Stimulated activated naive CD8-positive, alpha-beta T cell treated with anti-CD3 and anti-CD28 coated beads, Interleukin-15, amount 100 ng/mL, for 72 hours (primary cell): Measurements from ENCODE around the gene ABR.
A peak's percentile ranks its signal among the peaks of the same experiment; 100 is the strongest.

Source experiments
- ATAC-seq: fragments of 150-1000 bp; cut with Tn5 transposase; 2 replicates; pipeline ENCODE4 v1.10.0; 2021; ENCODE audit warnings: mild to moderate bottlenecking, moderate library complexity
- DNase-seq, 2 donors: peaks; one replicate each; pipeline ENCODE4 v3.0.0; 2021 to 2022
- H3K27ac Mint-ChIP-seq, 2 donors: one replicate each; pipeline ENCODE4 v1.8.0; 2022; ENCODE audit warnings: mild to moderate bottlenecking in 2 of 2, mixed read lengths in 2 of 2, moderate library complexity in 2 of 2
- H3K27me3 Mint-ChIP-seq: one replicate; pipeline ENCODE4 v1.8.0; 2022; ENCODE audit warnings: mixed read lengths
- H3K4me1 Mint-ChIP-seq: one replicate; pipeline ENCODE4 v1.8.0; 2022; ENCODE audit warnings: mild to moderate bottlenecking, mixed read lengths
- H3K4me3 Mint-ChIP-seq, 2 donors: one replicate each; pipeline ENCODE4 v1.8.0; 2022; ENCODE audit warnings: mild to moderate bottlenecking in 2 of 2, mixed read lengths in 2 of 2, moderate library complexity in 1 of 2
- H3K9me3 Mint-ChIP-seq, 2 donors: one replicate each; pipeline ENCODE4 v1.8.0; 2022; ENCODE audit warnings: mixed read lengths in 2 of 2

Gene ABR

GRCh38 chr17:1041746-1042145 lies 138.0 kb downstream of the ABR start:
- no peak overlapping the region for H3K27ac Mint-ChIP-seq
- H3K9me3 Mint-ChIP-seq = no peaks in the 10 kb centered on the region
- H3K4me1 Mint-ChIP-seq = no peaks in the 10 kb centered on the region
- no peaks in the 10 kb centered on the region for H3K27me3 Mint-ChIP-seq
- no peak overlapping the region for H3K4me3 Mint-ChIP-seq
- no peak for DNase-seq
- ATAC-seq = no peak

GRCh38 chr17:1040216-1040600 lies 139.6 kb downstream of the ABR start:
- Mint-ChIP-seq H3K9me3 (no peaks in the 10 kb centered on the region), H3K27ac (no peak overlapping the region), H3K4me3 (no peak overlapping the region), H3K27me3 (no peaks in the 10 kb centered on the region), H3K4me1 (peaks cover 9% of the 10 kb centered on the region)
- DNase-seq = no peak
- ATAC-seq = no peak

- ATAC-seq = no peak
- no peaks in the 10 kb centered on the region for H3K27me3 Mint-ChIP-seq
Measured at GRCh38 chr17:1039511-1040215, 140.1 kb downstream of the ABR start.

GRCh38 chr17:1039123-1039507 lies 140.7 kb downstream of the ABR start:
- Mint-ChIP-seq H3K27ac (peak overlapping the region in 1 of 2 donors; percentile 34), H3K27me3 (no peaks in the 10 kb centered on the region), H3K4me3 (no peak overlapping the region), H3K4me1 (peaks cover 9% of the 10 kb centered on the region), H3K9me3 (no peaks in the 10 kb centered on the region)
- DNase-seq (no peak), ATAC-seq (no peak)

More at GRCh38 chr17:1039511-1040215, 140.1 kb downstream of the ABR start:
- peak overlapping the region in 1 of 2 donors; percentile 22 for H3K27ac Mint-ChIP-seq
- peaks cover 9% of the 10 kb centered on the region for H3K4me1 Mint-ChIP-seq
- no peak for DNase-seq
- no peak overlapping the region for H3K4me3 Mint-ChIP-seq
- no peaks in the 10 kb centered on the region for H3K9me3 Mint-ChIP-seq

GRCh38 chr17:1038459-1039122 lies 141.2 kb downstream of the ABR start:
- Mint-ChIP-seq H3K27ac (peak overlapping the region in 1 of 2 donors; percentile 34), H3K4me1 (peaks cover 9% of the 10 kb centered on the region), H3K4me3 (no peak overlapping the region), H3K27me3 (no peaks in the 10 kb centered on the region), H3K9me3 (no peaks in the 10 kb centered on the region)
- no peak for ATAC-seq
- no peak for DNase-seq

- DNase-seq (no peak), ATAC-seq (no peak)
- Mint-ChIP-seq H3K4me1 (peaks cover 9% of the 10 kb centered on the region), H3K27me3 (no peaks in the 10 kb centered on the region), H3K9me3 (no peaks in the 10 kb centered on the region), H3K4me3 (no peak overlapping the region), H3K27ac (peak overlapping the region in 1 of 2 donors; percentile 82)
Measured at GRCh38 chr17:1037238-1037879, 142.4 kb downstream of the ABR start.

GRCh38 chr17:1036845-1037237 lies 142.9 kb downstream of the ABR start:
- Mint-ChIP-seq H3K9me3 (no peaks in the 10 kb centered on the region), H3K27ac (peak overlapping the region in 1 of 2 donors; percentile 82), H3K4me1 (peaks cover 9% of the 10 kb centered on the region), H3K27me3 (no peaks in the 10 kb centered on the region), H3K4me3 (no peak overlapping the region)
- DNase-seq (no peak), ATAC-seq (no peak)

- Mint-ChIP-seq H3K9me3 (no peaks in the 10 kb centered on the region), H3K4me1 (peaks cover 9% of the 10 kb centered on the region), H3K4me3 (no peak overlapping the region), H3K27me3 (no peaks in the 10 kb centered on the region), H3K27ac (no peak overlapping the region)
- ATAC-seq = no peak
- DNase-seq = no peak
Measured at GRCh38 chr17:1036171-1036844, 143.5 kb downstream of the ABR start.

- H3K9me3 Mint-ChIP-seq = no peaks in the 10 kb centered on the region
- DNase-seq = no peak
- no peak overlapping the region for H3K4me3 Mint-ChIP-seq
- H3K27me3 Mint-ChIP-seq = no peaks in the 10 kb centered on the region
- H3K4me1 Mint-ChIP-seq = peaks cover 9% of the 10 kb centered on the region
- no peak for ATAC-seq
- peak overlapping the region in 1 of 2 donors; percentile 34 for H3K27ac Mint-ChIP-seq
Measured at GRCh38 chr17:1035546-1036170, 144.1 kb downstream of the ABR start.

- Mint-ChIP-seq H3K4me3 (no peak overlapping the region), H3K9me3 (no peaks in the 10 kb centered on the region), H3K27ac (no peak overlapping the region), H3K27me3 (no peaks in the 10 kb centered on the region), H3K4me1 (peaks cover 10% of the 10 kb centered on the region)
- DNase-seq = no peak
- no peak for ATAC-seq
Measured at GRCh38 chr17:1034652-1035210, 145.1 kb downstream of the ABR start.

GRCh38 chr17:1033503-1033902 lies 146.3 kb downstream of the ABR start:
- Mint-ChIP-seq H3K27me3 (no peaks in the 10 kb centered on the region), H3K27ac (no peak overlapping the region), H3K4me1 (peaks cover 17% of the 10 kb centered on the region), H3K4me3 (no peak overlapping the region), H3K9me3 (no peaks in the 10 kb centered on the region)
- DNase-seq (no peak), ATAC-seq (no peak)

- no peaks in the 10 kb centered on the region for H3K9me3 Mint-ChIP-seq
- no peaks in the 10 kb centered on the region for H3K27me3 Mint-ChIP-seq
- H3K27ac Mint-ChIP-seq = no peak overlapping the region
- DNase-seq (no peak), ATAC-seq (no peak)
- H3K4me1 Mint-ChIP-seq = peaks cover 17% of the 10 kb centered on the region
- H3K4me3 Mint-ChIP-seq = no peak overlapping the region
Measured at GRCh38 chr17:1032391-1032790, 147.4 kb downstream of the ABR start.

- Mint-ChIP-seq H3K27ac (no peak overlapping the region), H3K4me1 (peaks cover 17% of the 10 kb centered on the region), H3K27me3 (no peaks in the 10 kb centered on the region), H3K9me3 (no peaks in the 10 kb centered on the region), H3K4me3 (no peak overlapping the region)
- DNase-seq = no peak
- ATAC-seq = peak; percentile 41
Measured at GRCh38 chr17:1031711-1032110, 148.1 kb downstream of the ABR start.

- DNase-seq (no peak), ATAC-seq (peak; percentile 17)
- H3K4me1 Mint-ChIP-seq = peaks cover 10% of the 10 kb centered on the region
- H3K27ac Mint-ChIP-seq = no peak overlapping the region
- no peaks in the 10 kb centered on the region for H3K9me3 Mint-ChIP-seq
- no peak overlapping the region for H3K4me3 Mint-ChIP-seq
- H3K27me3 Mint-ChIP-seq = no peaks in the 10 kb centered on the region
Measured at GRCh38 chr17:1030684-1031532, 148.9 kb downstream of the ABR start.
